Effector memory CD8-positive, alpha-beta T cell (primary cell): ENCODE results near the gene CLCN5.
A peak's percentile ranks its signal among the peaks of the same experiment; 100 is the strongest.

Experiments used
- ATAC-seq: fragments of 150-1000 bp; cut with Tn5 transposase; replicated peaks from 2 replicates; pipeline ENCODE4 v1.10.0; 2021; ENCODE audit warnings: mild to moderate bottlenecking, moderate library complexity
- DNase-seq, 3 experiments: peaks; one replicate each; pipeline ENCODE4 v3.0.0; 2021
- H3K27ac Mint-ChIP-seq, 2 donors: one replicate each; pipeline ENCODE4 v1.8.0; 2022; ENCODE audit warnings: mild to moderate bottlenecking in 2 of 2, mixed read lengths in 2 of 2, moderate library complexity in 2 of 2
- H3K27me3 Mint-ChIP-seq, 2 donors: one replicate each; pipeline ENCODE4 v1.8.0; 2022; ENCODE audit warnings: mixed read lengths in 2 of 2
- H3K36me3 Mint-ChIP-seq: one replicate; pipeline ENCODE4 v1.8.0; 2022; ENCODE audit warnings: mild to moderate bottlenecking, moderate library complexity, mixed read lengths; ENCODE audit not compliant: insufficient read depth
- H3K4me1 Mint-ChIP-seq, 2 donors: one replicate each; pipeline ENCODE4 v1.8.0; 2022; ENCODE audit warnings: low read depth in 2 of 2, mixed read lengths in 2 of 2
- H3K4me3 Mint-ChIP-seq, 2 donors: one replicate each; pipeline ENCODE4 v1.8.0; 2022; ENCODE audit warnings: mild to moderate bottlenecking in 2 of 2, mixed read lengths in 2 of 2, moderate library complexity in 2 of 2
- H3K9me3 Mint-ChIP-seq, 2 donors: one replicate each; pipeline ENCODE4 v1.8.0; 2022; ENCODE audit warnings: mixed read lengths in 2 of 2

The CLCN5 gene

GRCh38 chrX:49912086-49912485, 10.3 kb upstream of the CLCN5 start:
- H3K27me3 Mint-ChIP-seq, result peaks cover 8 to 13% of the 10 kb centered on the region in 2 donors
- DNase-seq (no peak), ATAC-seq (no peak)
- no peaks in the 10 kb centered on the region for H3K36me3 Mint-ChIP-seq
- no peak overlapping the region for H3K4me3 Mint-ChIP-seq
- peaks cover 5 to 7% of the 10 kb centered on the region in 2 donors for H3K4me1 Mint-ChIP-seq
- no peak overlapping the region for H3K27ac Mint-ChIP-seq
- no peaks in the 10 kb centered on the region for H3K9me3 Mint-ChIP-seq

DNA sequence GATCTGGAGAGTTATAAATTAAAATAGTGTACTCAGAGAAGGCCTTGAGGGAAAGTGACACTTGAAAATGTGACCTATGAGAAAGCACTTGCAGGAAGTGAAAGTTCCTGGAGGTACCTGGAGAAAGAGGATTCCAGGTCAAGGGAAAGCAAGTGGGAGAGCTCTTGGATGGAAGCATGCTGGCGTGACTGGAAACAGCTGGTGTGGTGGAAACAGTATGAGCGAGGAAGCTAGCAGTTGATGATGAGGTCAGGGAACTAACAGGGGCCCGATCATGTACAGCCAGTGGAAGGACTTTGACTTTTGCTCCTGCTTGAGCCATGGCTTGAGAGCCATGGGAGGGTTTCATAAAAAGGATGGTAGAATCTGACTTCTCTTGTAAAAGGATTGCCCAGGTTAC, 9.5 kb upstream of the CLCN5 start:
- no peak overlapping the region for H3K27ac Mint-ChIP-seq
- DNase-seq (no peak), ATAC-seq (no peak)
- H3K36me3 Mint-ChIP-seq, result no peaks in the 10 kb centered on the region
- H3K9me3 Mint-ChIP-seq, result no peaks in the 10 kb centered on the region
- peaks cover 8 to 13% of the 10 kb centered on the region in 2 donors for H3K27me3 Mint-ChIP-seq
- peaks cover 5 to 7% of the 10 kb centered on the region in 2 donors for H3K4me1 Mint-ChIP-seq
- H3K4me3 Mint-ChIP-seq, result no peak overlapping the region

DNA sequence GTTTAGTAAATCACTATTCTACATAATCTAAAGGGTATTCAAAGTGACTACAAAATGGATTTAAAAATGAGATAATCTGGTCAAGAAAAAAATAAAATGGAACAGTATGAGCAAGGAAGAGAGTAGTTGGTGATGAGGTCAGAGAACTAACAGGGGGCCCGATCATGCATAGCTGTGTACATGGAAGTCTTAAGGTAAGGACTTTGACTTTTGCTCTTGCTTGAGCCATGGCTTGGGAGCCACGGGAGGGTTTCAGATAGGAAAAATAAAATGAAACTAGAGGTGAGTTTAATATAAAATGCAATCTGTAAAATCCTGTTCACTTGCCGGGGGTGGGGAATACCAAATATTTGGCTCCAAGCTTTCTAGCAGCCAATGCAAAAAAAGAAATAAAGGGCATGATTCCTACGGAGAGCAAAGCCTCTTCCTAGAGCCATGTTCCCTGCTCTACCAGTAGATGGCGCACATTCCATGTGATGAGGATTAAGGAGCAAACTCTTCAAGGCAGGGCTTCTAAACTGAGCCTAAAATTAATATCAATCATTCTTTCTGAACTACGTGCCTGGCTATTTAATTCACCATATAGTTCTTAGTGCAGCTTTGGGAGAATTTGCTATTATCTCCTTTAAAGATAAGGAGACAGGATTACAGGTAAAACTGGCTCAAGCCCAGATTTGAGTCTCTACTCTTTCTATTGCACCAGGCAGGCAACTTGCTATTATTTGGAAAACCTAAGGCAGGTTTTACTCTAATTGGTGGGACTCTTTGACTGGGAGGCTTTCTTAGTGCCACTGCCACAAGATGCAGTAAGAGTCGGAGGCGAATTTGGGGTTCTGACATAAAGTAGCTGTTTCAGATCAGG, 6.8 kb upstream of the CLCN5 start:
- Mint-ChIP-seq H3K36me3 (no peaks in the 10 kb centered on the region), H3K4me1 (peaks cover 0 to under 1% of the 10 kb centered on the region in 2 donors), H3K27me3 (peaks cover 0 to under 1% of the 10 kb centered on the region in 2 donors), H3K4me3 (no peak overlapping the region), H3K27ac (no peak overlapping the region), H3K9me3 (no peaks in the 10 kb centered on the region)
- ATAC-seq (peak; percentile 72), DNase-seq (peak; percentile 34 to 42 (median 37))

GRCh38 chrX:49919617-49920016, 2.8 kb upstream of the CLCN5 start:
- DNase-seq, result peak in 2 of 3 experiments; percentile 7 to 14
- Mint-ChIP-seq H3K27ac (peak overlapping the region in 1 of 2 donors; percentile 35), H3K36me3 (peaks cover 2% of the 10 kb centered on the region), H3K9me3 (no peaks in the 10 kb centered on the region), H3K27me3 (no peaks in the 10 kb centered on the region), H3K4me1 (no peaks in the 10 kb centered on the region), H3K4me3 (no peak overlapping the region)
- ATAC-seq, result no peak

- DNase-seq (no peak), ATAC-seq (no peak)
- no peaks in the 10 kb centered on the region for H3K9me3 Mint-ChIP-seq
- H3K36me3 Mint-ChIP-seq, result peaks cover 2% of the 10 kb centered on the region
- no peaks in the 10 kb centered on the region for H3K4me1 Mint-ChIP-seq
- H3K27me3 Mint-ChIP-seq, result no peaks in the 10 kb centered on the region
- H3K27ac Mint-ChIP-seq, result no peak overlapping the region
- H3K4me3 Mint-ChIP-seq, result no peak overlapping the region
Observed at GRCh38 chrX:49921109-49921508, 1.3 kb upstream of the CLCN5 start.

DNA sequence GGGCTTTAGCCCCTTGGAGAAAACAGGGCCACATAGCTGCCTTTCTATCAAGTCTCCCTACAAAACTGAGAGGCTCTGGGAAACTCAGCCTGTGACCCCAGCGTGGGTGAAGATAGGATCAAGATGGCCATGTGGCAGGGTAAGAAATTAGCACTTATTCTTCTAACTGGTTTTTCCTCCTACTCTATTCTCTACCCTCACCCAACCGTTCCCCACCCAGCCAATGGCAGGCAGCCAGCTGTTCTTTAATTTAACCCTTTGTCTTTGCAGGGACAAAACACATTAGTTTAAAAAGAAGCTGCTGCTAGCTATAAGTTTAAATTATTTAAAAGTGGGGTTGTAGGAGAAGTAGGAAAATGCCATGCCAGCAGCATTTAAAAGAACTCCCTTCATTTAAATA, 2.8 kb downstream of the CLCN5 start:
- Mint-ChIP-seq H3K4me1 (no peaks in the 10 kb centered on the region), H3K36me3 (peaks cover 2% of the 10 kb centered on the region), H3K27ac (no peak overlapping the region), H3K27me3 (no peaks in the 10 kb centered on the region), H3K9me3 (no peaks in the 10 kb centered on the region), H3K4me3 (no peak overlapping the region)
- ATAC-seq, result no peak
- no peak for DNase-seq

DNA sequence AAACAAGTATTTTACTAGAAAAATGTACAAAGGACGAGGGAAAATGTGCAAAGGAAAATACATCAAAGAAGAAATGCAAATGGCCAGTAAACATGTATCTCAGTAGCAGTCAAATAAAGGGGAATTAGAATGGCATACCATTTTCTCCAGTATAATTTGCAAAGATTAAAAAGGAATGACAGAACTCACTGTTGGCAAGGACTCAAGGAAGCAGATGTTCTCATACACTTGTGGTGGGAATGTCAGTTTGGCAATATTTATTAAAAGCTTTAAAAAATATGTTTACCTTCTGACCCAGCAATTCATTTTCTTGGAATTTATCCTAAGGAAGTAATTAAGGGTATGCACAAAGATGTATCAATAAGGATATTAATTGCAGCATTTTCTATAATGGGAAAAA, 7.6 kb downstream of the CLCN5 start:
- no peaks in the 10 kb centered on the region for H3K9me3 Mint-ChIP-seq
- no peaks in the 10 kb centered on the region for H3K36me3 Mint-ChIP-seq
- no peak overlapping the region for H3K27ac Mint-ChIP-seq
- no peaks in the 10 kb centered on the region for H3K27me3 Mint-ChIP-seq
- ATAC-seq, result no peak
- no peak overlapping the region for H3K4me3 Mint-ChIP-seq
- DNase-seq, result no peak
- H3K4me1 Mint-ChIP-seq, result no peaks in the 10 kb centered on the region

DNA sequence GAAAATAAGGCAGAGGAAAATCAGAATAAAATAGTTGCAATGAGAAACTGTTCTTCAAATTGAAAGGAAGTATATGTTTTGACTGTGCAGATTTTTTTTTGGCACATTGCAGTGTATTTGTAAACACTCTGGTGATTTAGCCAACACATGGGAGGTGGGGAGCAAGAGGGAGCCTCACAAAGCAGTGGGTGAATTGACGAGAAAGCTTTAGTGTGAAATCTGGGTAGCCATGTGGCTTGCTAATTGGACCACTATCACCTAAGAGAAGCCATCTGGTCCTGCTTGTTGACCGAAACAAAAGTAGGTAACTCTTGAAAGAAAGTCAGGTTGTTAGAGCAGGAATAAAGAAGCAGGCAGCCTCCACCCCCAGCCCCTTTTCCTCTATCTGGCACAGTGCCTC, 10.4 kb downstream of the CLCN5 start:
- no peak overlapping the region for H3K27ac Mint-ChIP-seq
- no peaks in the 10 kb centered on the region for H3K9me3 Mint-ChIP-seq
- ATAC-seq (no peak), DNase-seq (no peak)
- no peaks in the 10 kb centered on the region for H3K27me3 Mint-ChIP-seq
- no peaks in the 10 kb centered on the region for H3K4me1 Mint-ChIP-seq
- H3K4me3 Mint-ChIP-seq, result no peak overlapping the region
- no peaks in the 10 kb centered on the region for H3K36me3 Mint-ChIP-seq

DNA sequence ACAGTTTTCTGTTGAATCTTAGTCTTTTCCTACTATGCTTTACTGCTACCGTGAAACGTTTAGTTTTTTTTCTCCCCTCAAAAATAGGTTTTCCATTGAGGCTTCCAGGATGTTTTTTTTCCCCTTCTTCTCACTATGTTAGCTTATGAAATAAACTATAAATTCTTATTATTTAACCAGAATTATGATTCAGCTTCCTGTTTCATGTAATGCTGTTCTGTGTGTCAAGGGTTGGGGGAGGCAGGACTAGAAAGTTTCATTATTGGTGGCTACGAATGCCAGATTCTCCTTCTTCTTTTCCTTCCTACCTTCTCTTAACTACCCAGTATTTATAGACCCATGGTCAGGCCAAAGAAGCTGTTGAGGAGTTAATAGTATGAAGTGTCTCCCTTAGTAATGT, 11.8 kb downstream of the CLCN5 start:
- H3K9me3 Mint-ChIP-seq, result no peaks in the 10 kb centered on the region
- H3K36me3 Mint-ChIP-seq, result no peaks in the 10 kb centered on the region
- H3K4me3 Mint-ChIP-seq, result no peak overlapping the region
- H3K27me3 Mint-ChIP-seq, result no peaks in the 10 kb centered on the region
- DNase-seq, result no peak
- ATAC-seq, result no peak
- no peaks in the 10 kb centered on the region for H3K4me1 Mint-ChIP-seq
- H3K27ac Mint-ChIP-seq, result no peak overlapping the region

DNA sequence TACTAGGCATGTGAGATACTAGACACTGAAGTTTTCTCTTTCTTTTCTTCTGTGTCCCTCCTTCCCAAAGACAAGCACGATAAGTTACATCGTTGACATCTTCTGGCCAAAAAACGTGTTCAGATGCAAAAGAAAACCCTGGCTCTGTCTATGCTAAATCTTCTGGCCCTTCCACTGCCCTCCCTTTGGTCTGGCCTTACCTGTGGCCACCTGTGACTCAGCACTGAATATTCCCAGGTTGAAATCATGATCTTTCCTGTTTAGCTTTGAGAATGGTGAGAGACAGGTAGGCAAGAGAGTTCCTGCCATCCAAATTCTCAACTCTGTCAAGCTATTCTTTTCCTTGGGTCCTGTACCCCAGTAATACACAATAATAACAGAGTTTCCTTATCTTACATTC, 12.3 kb downstream of the CLCN5 start:
- DNase-seq, result no peak
- H3K27me3 Mint-ChIP-seq, result no peaks in the 10 kb centered on the region
- H3K36me3 Mint-ChIP-seq, result no peaks in the 10 kb centered on the region
- H3K27ac Mint-ChIP-seq, result peak overlapping the region in 1 of 2 donors; percentile 75
- ATAC-seq, result no peak
- H3K4me3 Mint-ChIP-seq, result no peak overlapping the region
- H3K9me3 Mint-ChIP-seq, result no peaks in the 10 kb centered on the region
- no peaks in the 10 kb centered on the region for H3K4me1 Mint-ChIP-seq

- ATAC-seq (no peak), DNase-seq (no peak)
- H3K27me3 Mint-ChIP-seq, result no peaks in the 10 kb centered on the region
- no peaks in the 10 kb centered on the region for H3K9me3 Mint-ChIP-seq
- H3K27ac Mint-ChIP-seq, result no peak overlapping the region
- no peaks in the 10 kb centered on the region for H3K4me1 Mint-ChIP-seq
- no peak overlapping the region for H3K4me3 Mint-ChIP-seq
- no peaks in the 10 kb centered on the region for H3K36me3 Mint-ChIP-seq
Observed at GRCh38 chrX:49947781-49948180, 25.4 kb downstream of the CLCN5 start.

DNA sequence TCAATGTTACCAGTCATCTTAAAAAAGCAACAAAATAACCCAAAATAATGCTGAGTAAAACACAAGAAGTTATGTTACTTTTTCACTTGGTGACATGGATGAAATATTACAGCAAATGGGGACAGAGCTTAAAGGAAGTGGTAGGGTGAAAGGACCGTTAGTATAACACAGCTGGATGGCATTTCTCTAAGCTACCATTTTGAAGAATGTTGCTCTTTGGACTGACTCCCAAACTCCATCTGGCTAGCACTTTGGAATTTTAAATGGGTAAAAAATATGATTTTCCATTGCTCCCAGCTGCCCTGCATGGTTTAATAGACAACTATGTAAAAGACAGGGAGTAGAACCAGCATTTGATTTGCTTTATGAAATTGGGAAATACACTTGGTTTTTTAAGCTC, 27.6 kb downstream of the CLCN5 start:
- Mint-ChIP-seq H3K4me3 (no peak overlapping the region), H3K27me3 (no peaks in the 10 kb centered on the region), H3K9me3 (no peaks in the 10 kb centered on the region)

GRCh38 chrX:49951524-49952193, 29.3 kb downstream of the CLCN5 start:
- no peaks in the 10 kb centered on the region for H3K27me3 Mint-ChIP-seq
- H3K9me3 Mint-ChIP-seq, result no peaks in the 10 kb centered on the region
- ATAC-seq (no peak), DNase-seq (no peak)
- no peak overlapping the region for H3K4me3 Mint-ChIP-seq
- H3K27ac Mint-ChIP-seq, result no peak overlapping the region
- H3K36me3 Mint-ChIP-seq, result no peaks in the 10 kb centered on the region
- H3K4me1 Mint-ChIP-seq, result no peaks in the 10 kb centered on the region

More for the DNA sequence above, 27.6 kb downstream of the CLCN5 start:
- H3K36me3 Mint-ChIP-seq, result no peaks in the 10 kb centered on the region
- no peak overlapping the region for H3K27ac Mint-ChIP-seq
- no peak for DNase-seq
- no peak for ATAC-seq
- no peaks in the 10 kb centered on the region for H3K4me1 Mint-ChIP-seq

DNA sequence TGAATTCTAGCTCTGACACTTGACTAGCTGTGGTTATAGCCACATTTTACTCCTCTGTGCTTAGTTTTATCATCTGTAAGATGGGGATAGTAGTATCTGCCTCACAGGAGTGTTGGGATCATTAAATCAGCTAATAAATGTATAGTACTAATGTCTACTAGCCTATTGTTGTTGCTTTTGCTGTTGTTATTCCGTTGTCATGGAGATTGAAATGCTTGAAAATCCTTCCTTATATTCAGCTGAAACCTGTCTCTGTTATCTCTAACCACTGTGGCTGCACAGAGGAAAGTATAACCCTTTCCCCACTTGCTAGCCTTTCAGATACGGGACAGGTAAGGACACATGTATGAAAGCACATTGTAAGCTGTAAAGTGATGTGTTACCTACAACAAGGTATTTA, 33.9 kb downstream of the CLCN5 start:
- DNase-seq (no peak), ATAC-seq (no peak)
- no peaks in the 10 kb centered on the region for H3K27me3 Mint-ChIP-seq
- H3K9me3 Mint-ChIP-seq, result no peaks in the 10 kb centered on the region
- H3K4me1 Mint-ChIP-seq, result no peaks in the 10 kb centered on the region
- H3K27ac Mint-ChIP-seq, result no peak overlapping the region
- no peak overlapping the region for H3K4me3 Mint-ChIP-seq
- no peaks in the 10 kb centered on the region for H3K36me3 Mint-ChIP-seq
